Measurements from ENCODE around the gene HK1.

DNA sequence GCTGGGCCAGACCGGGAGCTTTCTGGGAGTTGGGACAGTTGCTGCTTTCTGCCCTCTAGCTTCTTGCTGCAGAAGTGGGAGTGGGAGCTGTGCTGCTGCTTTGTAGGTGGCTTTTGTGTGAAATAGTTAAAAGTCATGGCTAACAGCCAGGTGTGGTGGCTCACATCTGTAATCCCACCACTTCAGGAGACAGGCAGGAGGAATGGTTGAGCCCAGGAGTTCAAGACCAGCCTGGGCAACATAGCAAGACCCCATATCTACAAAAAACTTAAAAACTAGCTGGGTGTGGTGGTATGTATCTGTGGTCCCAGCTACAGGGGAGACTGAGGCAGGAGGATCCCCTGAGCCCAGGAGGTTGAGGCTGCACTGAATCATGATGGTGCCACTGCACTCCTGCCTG is 124.8 kb downstream of the HK1 start:
- TF ChIP-seq CTCF (IDR thresholded peaks at IDR 0.05) (no peak), POLR2A (IDR thresholded peaks at IDR 0.05) (no peak)

All from breast epithelium (tissue), 3 donors.